Nephron (organoid): ENCODE data around the gene FN1.

Experiments
- H3K27ac Mint-ChIP-seq, 3 experiments: 2 replicates each; pipeline ENCODE4 v1.8.0; 2020; ENCODE audit warnings: mixed read lengths in 3 of 3, mild to moderate bottlenecking in 2 of 3, moderate library complexity in 1 of 3
- H3K27me3 Mint-ChIP-seq: 2 replicates; pipeline ENCODE4 v1.8.0; 2021; ENCODE audit warnings: low read depth, mild to moderate bottlenecking, moderate library complexity, mixed read lengths
- H3K36me3 Mint-ChIP-seq: 2 replicates; pipeline ENCODE4 v1.8.0; 2020; ENCODE audit warnings: low read depth, mixed read lengths
- H3K4me1 Mint-ChIP-seq: 2 replicates; pipeline ENCODE4 v1.8.0; 2020; ENCODE audit warnings: mixed read lengths
- H3K4me3 Mint-ChIP-seq, 3 experiments: 2 replicates each; pipeline ENCODE4 v1.8.0; 2020; ENCODE audit warnings: mild to moderate bottlenecking in 3 of 3, mixed read lengths in 3 of 3, moderate library complexity in 2 of 3
- H3K9me3 Mint-ChIP-seq: 2 replicates; pipeline ENCODE4 v1.8.0; 2020; ENCODE audit warnings: mixed read lengths
- TF ChIP-seq, protein P1 (sequence below), 3 experiments: fragments of 200-600 bp; sonication (generic); IDR thresholded peaks; one replicate each; pipeline ENCODE4 v1.5.0; 2021; ENCODE audit warnings: antibody characterized with exemption in 3 of 3; ENCODE audit not compliant: unreplicated experiment in 3 of 3

Gene FN1

GRCh38 chr2:215367662-215368492 is 68.0 kb downstream of the FN1 start:
- peaks cover 80% of the 10 kb centered on the region for H3K36me3 Mint-ChIP-seq
- no peaks in the 10 kb centered on the region for H3K4me1 Mint-ChIP-seq
- no peak overlapping the region for H3K4me3 Mint-ChIP-seq
- TF ChIP-seq, protein P1, sequence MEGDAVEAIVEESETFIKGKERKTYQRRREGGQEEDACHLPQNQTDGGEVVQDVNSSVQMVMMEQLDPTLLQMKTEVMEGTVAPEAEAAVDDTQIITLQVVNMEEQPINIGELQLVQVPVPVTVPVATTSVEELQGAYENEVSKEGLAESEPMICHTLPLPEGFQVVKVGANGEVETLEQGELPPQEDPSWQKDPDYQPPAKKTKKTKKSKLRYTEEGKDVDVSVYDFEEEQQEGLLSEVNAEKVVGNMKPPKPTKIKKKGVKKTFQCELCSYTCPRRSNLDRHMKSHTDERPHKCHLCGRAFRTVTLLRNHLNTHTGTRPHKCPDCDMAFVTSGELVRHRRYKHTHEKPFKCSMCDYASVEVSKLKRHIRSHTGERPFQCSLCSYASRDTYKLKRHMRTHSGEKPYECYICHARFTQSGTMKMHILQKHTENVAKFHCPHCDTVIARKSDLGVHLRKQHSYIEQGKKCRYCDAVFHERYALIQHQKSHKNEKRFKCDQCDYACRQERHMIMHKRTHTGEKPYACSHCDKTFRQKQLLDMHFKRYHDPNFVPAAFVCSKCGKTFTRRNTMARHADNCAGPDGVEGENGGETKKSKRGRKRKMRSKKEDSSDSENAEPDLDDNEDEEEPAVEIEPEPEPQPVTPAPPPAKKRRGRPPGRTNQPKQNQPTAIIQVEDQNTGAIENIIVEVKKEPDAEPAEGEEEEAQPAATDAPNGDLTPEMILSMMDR (IDR thresholded peaks at IDR 0.05; ENCODE audit: unreplicated experiment in 3 of 3) = no peak
- H3K27me3 Mint-ChIP-seq = no peaks in the 10 kb centered on the region
- no peak overlapping the region for H3K27ac Mint-ChIP-seq
- no peaks in the 10 kb centered on the region for H3K9me3 Mint-ChIP-seq

GRCh38 chr2:215366440-215367032 is 69.3 kb downstream of the FN1 start:
- Mint-ChIP-seq H3K36me3 (peaks cover 80% of the 10 kb centered on the region), H3K4me1 (no peaks in the 10 kb centered on the region), H3K27me3 (no peaks in the 10 kb centered on the region), H3K9me3 (no peaks in the 10 kb centered on the region), H3K27ac (no peak overlapping the region), H3K4me3 (no peak overlapping the region)
- TF ChIP-seq, protein P1 (IDR thresholded peaks at IDR 0.05; ENCODE audit: unreplicated experiment in 3 of 3) = no peak

GRCh38 chr2:215365184-215365658 is 70.6 kb downstream of the FN1 start:
- TF ChIP-seq, protein P1 (IDR thresholded peaks at IDR 0.05; ENCODE audit: unreplicated experiment in 3 of 3) = no peak

GRCh38 chr2:215364157-215365155 is 71.4 kb downstream of the FN1 start:
- TF ChIP-seq, protein P1 (IDR thresholded peaks at IDR 0.05; ENCODE audit: unreplicated experiment in 3 of 3) = no peak
- Mint-ChIP-seq H3K4me3 (no peak overlapping the region), H3K36me3 (peaks cover 79% of the 10 kb centered on the region), H3K27ac (no peak overlapping the region), H3K9me3 (no peaks in the 10 kb centered on the region), H3K4me1 (no peaks in the 10 kb centered on the region), H3K27me3 (no peaks in the 10 kb centered on the region)

More at GRCh38 chr2:215365184-215365658, 70.6 kb downstream of the FN1 start:
- Mint-ChIP-seq H3K36me3 (peaks cover 83% of the 10 kb centered on the region), H3K4me1 (no peaks in the 10 kb centered on the region), H3K27me3 (no peaks in the 10 kb centered on the region), H3K27ac (no peak overlapping the region), H3K9me3 (no peaks in the 10 kb centered on the region), H3K4me3 (no peak overlapping the region)

- H3K36me3 Mint-ChIP-seq = peaks cover 77% of the 10 kb centered on the region
- no peaks in the 10 kb centered on the region for H3K9me3 Mint-ChIP-seq
- H3K4me3 Mint-ChIP-seq = no peak overlapping the region
- H3K4me1 Mint-ChIP-seq = no peaks in the 10 kb centered on the region
- H3K27ac Mint-ChIP-seq = no peak overlapping the region
- TF ChIP-seq, protein P1 (IDR thresholded peaks at IDR 0.05; ENCODE audit: unreplicated experiment in 3 of 3) = no peak
- no peaks in the 10 kb centered on the region for H3K27me3 Mint-ChIP-seq
These were observed 72.3 kb downstream of the FN1 start for GRCh38 chr2:215363461-215364156.
